Left renal pelvis (tissue), 4 donors: Measurements from ENCODE around the gene RASA1. TPM values are rescaled to one million over a fixed set of nuclear protein-coding genes. Genes with fewer than 3 reads are reported as not detected.
"Not testable (repeated sequence)": the region's sequence is repeated elsewhere in the genome, so short reads cannot be mapped to it uniquely, and the experiment has no call there.

ENCODE experiments used
- DNase-seq, 4 donors: peaks; one replicate each; pipeline ENCODE4 v3.0.0-alpha.2; 2013; ENCODE audit warnings: low read depth in 4 of 4, low spot score in 3 of 4
- polyA plus RNA-seq, 4 donors: library from polyadenylated mRNA; unstranded; fragments of 120-200 nt; gene quantifications; one replicate each; pipeline ENCODE4 v1.2.1, GENCODE V29; 2013; ENCODE audit not compliant: insufficient read length in 4 of 4

Gene RASA1
- 10 to 100 TPM; 47.8 to 58.5 (median 50.7) TPM for polyA plus RNA-seq

DNA sequence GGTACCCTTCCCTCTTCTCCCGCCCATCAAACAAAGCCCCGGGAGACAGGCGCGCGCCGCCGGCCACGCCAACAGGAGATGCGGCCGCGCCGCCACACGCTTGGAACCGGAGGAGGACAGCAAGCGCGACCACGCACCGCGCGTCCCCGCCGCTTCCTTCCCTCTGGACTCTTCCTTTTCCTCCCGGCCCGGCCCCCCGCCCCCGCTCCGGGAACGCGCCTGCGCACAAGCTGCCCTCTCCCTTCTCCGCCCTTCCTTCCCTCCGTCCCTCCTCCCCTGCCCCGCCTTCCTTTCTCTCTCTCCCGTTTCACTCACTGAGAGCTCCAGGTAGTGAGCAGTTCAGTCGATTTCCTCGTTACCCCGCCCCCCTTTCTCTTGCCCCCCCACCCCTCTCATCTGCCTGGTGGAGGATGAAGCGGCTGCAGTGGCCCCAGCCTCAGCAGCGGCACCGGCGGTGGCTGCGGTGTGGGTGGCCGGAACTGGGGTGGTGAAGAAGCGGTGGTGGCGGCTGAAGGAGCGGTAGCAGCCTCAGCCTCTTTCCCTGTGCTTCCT, at the start of gene RASA1:
RASA1 (plus strand) TSS at position 310 of the 552 bp plus-strand sequence. CDS start 569 bp downstream, outside the sequence.
- DNase-seq, result peak; percentile 85 to 89 (median 86)

GRCh38 chr5:87229780-87230179, 37.9 kb upstream of the RASA1 start:
- DNase-seq, result no peak

- no peak for DNase-seq
These were observed 36.5 kb upstream of the RASA1 start for GRCh38 chr5:87231037-87231808.

DNA sequence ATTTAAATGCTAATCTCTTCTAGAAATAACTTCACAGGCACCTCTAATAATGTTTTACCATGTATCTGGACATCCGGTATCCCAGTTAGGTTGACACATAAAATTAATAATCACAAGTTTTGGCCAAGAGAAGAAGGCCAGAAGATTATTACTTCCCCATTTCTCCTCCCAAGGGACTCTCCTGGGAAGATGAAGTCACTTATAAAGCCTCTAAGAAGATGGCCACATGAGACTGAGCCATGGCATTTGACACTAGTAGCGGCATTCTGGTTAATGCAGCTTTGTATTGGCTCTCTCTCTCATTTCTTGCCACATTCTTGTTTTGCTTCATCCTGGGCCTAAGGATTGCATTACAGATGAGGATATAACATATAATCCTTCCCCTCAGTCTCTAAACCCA, 34.5 kb upstream of the RASA1 start:
- no peak for DNase-seq

DNA sequence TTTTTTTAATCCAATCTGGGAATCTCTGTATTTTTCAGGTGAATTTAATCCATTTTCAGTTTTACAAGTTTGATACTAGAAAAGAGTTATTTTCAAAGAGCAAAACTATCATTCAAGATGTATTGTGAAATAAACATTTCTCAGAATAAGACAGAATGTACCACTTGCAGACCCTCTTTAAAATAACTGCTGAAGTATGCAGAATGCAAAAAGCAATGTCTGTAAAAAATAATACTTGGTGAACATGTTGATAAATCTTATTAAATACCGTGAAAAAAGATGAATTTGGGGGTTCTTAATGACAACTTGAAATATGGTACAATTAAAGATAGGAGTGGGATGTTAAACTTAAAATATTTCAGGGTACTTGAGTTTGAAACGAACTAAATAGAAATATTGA, 26.1 kb upstream of the RASA1 start:
- DNase-seq, result no peak

GRCh38 chr5:87242242-87242641, 25.4 kb upstream of the RASA1 start:
- DNase-seq, result no peak

DNA sequence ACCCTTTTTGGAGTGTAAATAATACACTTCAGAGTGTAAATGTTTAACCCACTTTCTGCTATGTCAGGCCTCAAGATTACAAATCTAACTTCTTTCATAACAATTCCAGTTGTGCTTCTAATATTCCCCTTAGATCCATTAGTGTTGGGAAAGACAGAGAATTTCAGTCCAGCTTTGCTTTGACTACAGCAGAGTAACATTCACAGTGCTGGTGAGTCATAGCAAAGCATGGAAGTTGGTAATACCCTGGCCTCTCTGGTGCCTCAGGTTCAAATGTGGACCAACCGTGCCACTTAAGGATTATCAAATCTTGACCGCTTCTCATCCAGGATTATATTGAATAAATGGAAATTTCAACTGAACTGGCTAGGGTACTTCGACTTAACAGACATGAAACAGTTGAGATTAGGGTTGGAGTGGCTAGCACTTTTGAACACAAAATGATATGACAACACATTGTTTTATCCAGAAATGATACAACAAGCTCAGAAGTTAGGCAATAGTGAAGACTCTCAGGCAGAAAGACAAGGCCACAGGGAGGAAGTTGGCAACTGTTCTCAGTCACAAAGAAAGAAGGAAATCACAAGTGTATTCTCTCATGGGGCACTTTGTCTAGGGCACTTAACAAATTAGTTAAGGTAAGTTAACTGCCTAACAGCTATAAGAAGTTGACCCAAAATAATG, 24.4 kb upstream of the RASA1 start:
- DNase-seq, result no peak

GRCh38 chr5:87245451-87245850, 22.2 kb upstream of the RASA1 start:
- DNase-seq, result no peak

- no peak for DNase-seq
These were observed 21.6 kb upstream of the RASA1 start for GRCh38 chr5:87246061-87246460.

GRCh38 chr5:87252283-87252605, 15.4 kb upstream of the RASA1 start:
- no peak for DNase-seq

DNA sequence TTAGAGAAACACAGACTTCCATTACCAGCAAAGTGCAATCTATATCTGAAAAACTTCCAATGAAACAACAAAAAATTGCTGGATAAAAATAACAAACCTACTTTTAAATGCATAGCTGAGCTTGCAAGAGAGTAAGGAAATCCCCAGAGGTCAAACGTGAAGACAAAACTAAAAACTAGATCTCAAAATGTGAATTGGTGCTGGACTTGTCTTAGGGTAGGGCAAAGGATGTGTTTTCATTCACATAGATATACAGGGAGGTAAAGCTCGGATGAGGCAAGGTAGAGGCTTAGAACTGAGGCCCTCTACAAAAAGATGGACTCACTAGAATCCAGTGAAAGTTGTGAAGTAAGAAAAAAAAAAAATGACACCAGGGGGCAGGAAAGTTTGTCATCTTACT, 13.6 kb upstream of the RASA1 start:
- no peak for DNase-seq

- DNase-seq, result no peak
These were observed 9.2 kb upstream of the RASA1 start for GRCh38 chr5:87258507-87258906.

- DNase-seq, result no peak
These were observed 7.0 kb upstream of the RASA1 start for GRCh38 chr5:87260604-87261192.

- DNase-seq, result no peak
These were observed 4.2 kb upstream of the RASA1 start for GRCh38 chr5:87263498-87263897.

- DNase-seq, result no peak
These were observed 639 bp upstream of the RASA1 start for GRCh38 chr5:87266914-87267573.

- peak; percentile 23 to 53 (median 52) for DNase-seq
These were observed 665 bp downstream of the RASA1 start for GRCh38 chr5:87268126-87268969.

DNA sequence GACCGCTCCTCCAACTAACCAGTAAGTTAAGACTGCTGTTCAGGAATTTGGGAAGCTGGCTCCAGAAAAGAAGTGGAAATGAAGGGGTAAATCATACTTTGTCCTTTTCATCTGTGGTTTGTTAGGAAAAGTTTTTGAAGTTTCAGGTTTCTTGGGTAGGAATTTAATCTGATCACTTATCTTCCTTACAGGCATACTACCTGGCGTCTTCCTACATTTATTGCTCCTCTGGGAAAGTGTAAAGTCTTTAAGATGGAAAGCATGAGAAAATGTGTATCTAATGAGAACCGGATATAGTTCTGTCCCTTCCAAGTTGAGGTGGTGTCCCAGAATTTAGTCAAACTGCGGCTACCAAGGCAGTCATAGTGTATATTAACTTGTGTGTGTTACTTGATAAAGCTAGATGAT, 1.3 kb downstream of the RASA1 start:
- DNase-seq, result no peak

DNA sequence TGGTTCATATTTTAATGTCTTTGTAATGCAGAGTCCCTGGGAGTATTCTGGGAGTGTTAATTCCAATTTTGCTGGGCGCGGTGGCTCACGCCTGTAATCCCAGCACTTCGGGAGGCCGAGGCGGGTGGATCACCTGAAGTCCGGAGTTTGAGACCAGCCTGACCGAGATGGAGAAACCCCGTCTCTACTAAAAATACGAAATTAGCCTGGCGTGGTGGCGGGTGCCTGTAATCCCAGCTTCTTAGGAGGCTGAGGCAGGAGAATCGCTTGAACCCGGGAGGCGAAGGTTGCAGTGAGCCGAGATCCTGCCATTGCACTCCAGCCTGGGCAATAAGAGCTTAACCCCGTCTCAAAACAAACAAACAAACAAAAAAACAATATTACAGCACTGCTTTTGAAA, 3.2 kb downstream of the RASA1 start:
- DNase-seq, result not testable (repeated sequence)

- no peak for DNase-seq
These were observed 9.0 kb downstream of the RASA1 start for GRCh38 chr5:87276655-87277054.

DNA sequence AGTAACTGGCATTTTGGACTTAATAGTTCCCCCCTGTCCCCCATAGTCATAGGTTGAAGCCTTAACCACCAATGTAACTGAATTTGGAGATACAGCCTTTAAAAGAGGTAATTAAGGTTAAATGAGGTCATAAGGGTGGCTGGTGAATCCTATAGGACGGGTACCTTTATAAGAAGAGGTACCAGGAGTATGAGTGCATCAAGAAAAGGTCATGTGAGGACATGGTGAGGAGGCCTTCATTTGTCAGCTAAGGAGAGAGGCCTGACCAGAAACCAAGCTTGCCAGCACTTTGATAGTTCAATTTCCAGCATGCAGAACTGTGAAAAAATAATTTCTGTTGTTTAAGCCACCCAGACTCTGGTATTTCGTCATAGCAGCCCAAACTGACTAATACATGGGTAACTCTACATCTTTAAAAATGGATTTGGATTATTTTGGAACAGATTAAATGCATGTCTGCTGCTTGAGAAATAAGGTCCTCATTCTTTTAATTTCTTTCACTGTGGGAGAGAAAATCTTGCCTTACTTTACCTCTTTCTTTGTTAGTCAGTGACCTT, 9.7 kb downstream of the RASA1 start:
- no peak for DNase-seq
